K562 (cell line): ENCODE measurements around the gene SSH3. TPM values are rescaled to one million over a fixed set of nuclear protein-coding genes. Genes with fewer than 3 reads are reported as not detected.

Experiments used
- ESRRB ChIP-seq: fragments of 250-450 bp; sonication (Bioruptor Pico); IDR thresholded peaks from 2 replicates; pipeline ENCODE4 v1.5.0; 2020; ENCODE audit warnings: mild to moderate bottlenecking, moderate library complexity, borderline replicate concordance
- FOXJ2 ChIP-seq: fragments of 200-800 bp; sonication (Bioruptor generic); IDR thresholded peaks from 2 replicates; pipeline ENCODE4 v1.6.1; 2016; ENCODE audit warnings: missing genetic modification characterization, missing compliant biosample characterization
- HOXB6 ChIP-seq: fragments of 250-450 bp; sonication (Bioruptor Pico); IDR thresholded peaks from 2 replicates; pipeline ENCODE4 v1.5.1; 2022; ENCODE audit warnings: mild to moderate bottlenecking, borderline replicate concordance
- HSF4 ChIP-seq: fragments of 250-450 bp; sonication (Bioruptor Pico); IDR thresholded peaks from 2 replicates; pipeline ENCODE4 v2.1.2; 2022; ENCODE audit warnings: mild to moderate bottlenecking, moderate library complexity, borderline replicate concordance
- ILK ChIP-seq: fragments of 450-650 bp; IDR thresholded peaks from 2 replicates; pipeline ENCODE4 v1.6.1; 2016; ENCODE audit warnings: missing genetic modification characterization, low read depth, mild to moderate bottlenecking, missing compliant biosample characterization, moderate library complexity, borderline replicate concordance
- MAZ ChIP-seq, 2 experiments: fragments of 450-650 bp in 1 of 2; sonication (generic) in 1 of 2; formaldehyde crosslinking; IDR thresholded peaks in 1 of 2; conservative IDR thresholded peaks in 1 of 2; 2 replicates each; pipeline versions ENCODE4 v1.4.0 to v1.5.0; 2020; ENCODE audit warnings: mild to moderate bottlenecking in 1 of 2, missing genetic modification reagents in 1 of 2
- NCOA4 ChIP-seq: fragments of 450-650 bp; IDR thresholded peaks from 2 replicates; pipeline ENCODE4 v1.6.1; 2018; ENCODE audit warnings: mild to moderate bottlenecking; ENCODE audit not compliant: partially characterized antibody
- NCOR1 ChIP-seq: fragments of 450-650 bp; IDR thresholded peaks from 2 replicates; pipeline ENCODE4 v1.6.1; 2016; ENCODE audit warnings: mild to moderate bottlenecking, moderate library complexity
- PHB ChIP-seq: fragments of 250-450 bp; sonication (Bioruptor Pico); IDR thresholded peaks from 2 replicates; pipeline ENCODE4 v1.5.0; 2021
- POLR3G ChIP-seq: IDR thresholded peaks from 2 replicates; pipeline ENCODE4 v1.6.1; 2011; ENCODE audit not compliant: insufficient read length, insufficient replicate concordance; ENCODE audit errors: extremely low read depth
- RAD21 ChIP-seq, 2 experiments: fragments of 250-450 bp in 1 of 2; fragments of 450-650 bp in 1 of 2; sonication (Bioruptor Pico) in 1 of 2; formaldehyde crosslinking in 1 of 2; IDR thresholded peaks in 1 of 2; conservative IDR thresholded peaks in 1 of 2; 2 replicates each; pipeline versions ENCODE4 v1.4.0 to v1.8.0; 2020 to 2022; ENCODE audit warnings: mild to moderate bottlenecking in 2 of 2, moderate library complexity in 1 of 2
- RFX5 ChIP-seq: IDR thresholded peaks from 2 replicates; pipeline ENCODE4 v1.6.1; 2011; ENCODE audit warnings: low read depth, mild to moderate bottlenecking, improper control_type of control experiment, low read length
- ZFP36 ChIP-seq: fragments of 150-350 bp; IDR thresholded peaks from 2 replicates; pipeline ENCODE4 v1.6.1; 2018; ENCODE audit warnings: low read length, low read depth; ENCODE audit not compliant: partially characterized antibody
- polyA plus RNA-seq, 8 experiments: library from polyadenylated mRNA; depleted of rRNA in 4 of 8; stranded (reverse) in 5 of 8; unstranded in 3 of 8; fragments of >200 nt; fragmentation: Nextera tagmentation in 2 of 8; fragmentation: Illumina TruSeq in 1 of 8; extraction: Ambion mirVana in 2 of 8; extraction: Trizol in 1 of 8; gene quantifications; 2 replicates each; pipeline versions ENCODE4 v1.2.1 to v1.2.3, GENCODE V29; 2011 to 2014; ENCODE audit warnings: inconsistent platforms in 1 of 8, missing spikeins in 1 of 8
- total RNA-seq, 7 experiments: library from RNA; depleted of rRNA in 6 of 7; stranded (reverse); fragments of >200 nt in 6 of 7; fragmentation: Illumina TruSeq in 2 of 7; extraction: Trizol in 2 of 7; gene quantifications; 2 replicates each; pipeline versions ENCODE4 v1.2.1 to v1.2.3, GENCODE V29; 2011 to 2021; ENCODE audit warnings: low replicate concordance in 1 of 7
- TF ChIP-seq, protein P1 (sequence below): fragments of 250-450 bp; sonication (Bioruptor Pico); IDR thresholded peaks from 2 replicates; pipeline ENCODE4 v1.8.0; 2021; ENCODE audit warnings: moderate library complexity, mild to moderate bottlenecking, inconsistent platforms
- TF ChIP-seq, protein P2 (sequence below): fragments of 450-650 bp; IDR thresholded peaks from 2 replicates; pipeline ENCODE4 v1.7.1; 2018; ENCODE audit warnings: mild to moderate bottlenecking, low read depth; ENCODE audit not compliant: partially characterized antibody
- TF ChIP-seq, protein P3 (sequence below), 3 experiments: fragments of 200-800 bp in 1 of 3; fragments of 250-450 bp in 1 of 3; fragments of 450-650 bp in 1 of 3; sonication (Bioruptor Pico) in 1 of 3; sonication (Bioruptor generic) in 1 of 3; formaldehyde crosslinking in 1 of 3; IDR thresholded peaks; 2 replicates each; pipeline versions ENCODE4 v1.6.1 to v1.8.0; 2016 to 2022; ENCODE audit warnings: mild to moderate bottlenecking in 2 of 3, missing genetic modification characterization in 2 of 3, missing compliant biosample characterization in 1 of 3, moderate library complexity in 1 of 3

Gene SSH3
- total and polyA plus RNA-seq, 9 of the 15 experiments (the other 6 are each of a cell fraction or from before 2014, with no cell fraction given): 0.07 to 1.0 (median 0.24) TPM; not detected in 3

DNA sequence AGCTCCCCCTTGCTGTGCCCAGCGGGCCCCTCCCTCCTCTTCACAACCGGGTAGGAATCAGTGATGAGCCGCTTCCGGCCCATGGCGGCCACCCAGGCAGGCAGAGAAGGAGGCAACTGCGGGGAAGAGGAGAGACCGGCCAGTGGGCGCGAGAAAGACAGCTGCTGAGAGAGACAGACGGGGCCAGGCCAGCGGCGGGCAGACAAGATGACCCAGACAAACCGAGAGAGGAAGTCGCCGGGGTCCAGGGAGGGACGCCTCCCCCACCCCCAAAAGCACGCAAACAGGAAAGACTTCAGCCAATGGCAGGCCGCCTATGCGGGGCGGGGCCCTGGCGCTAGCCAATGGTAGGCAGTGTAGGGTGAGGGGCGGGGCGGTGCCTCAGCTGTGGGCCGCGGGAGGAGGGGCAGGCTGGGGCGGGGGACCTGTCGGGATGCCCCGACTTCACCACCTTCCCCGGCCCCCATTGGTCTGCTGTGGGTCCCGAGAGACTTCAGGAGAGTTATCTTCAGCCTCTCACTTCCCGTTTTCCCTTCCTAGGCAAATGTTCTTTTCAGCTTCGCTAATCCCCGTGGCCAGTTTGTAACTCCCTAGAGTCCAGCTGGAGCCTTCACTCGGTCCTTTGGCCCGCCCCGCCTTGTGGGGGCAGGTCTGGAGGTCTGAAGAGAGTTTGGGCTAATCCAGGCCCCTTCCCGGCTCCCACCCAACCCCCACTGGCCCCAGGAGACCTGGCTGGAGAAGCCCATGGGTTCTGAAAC is 50.2 kb downstream of the SSH3 start, which contains the start of gene POLD4 (continued):
- TF ChIP-seq, protein P1, sequence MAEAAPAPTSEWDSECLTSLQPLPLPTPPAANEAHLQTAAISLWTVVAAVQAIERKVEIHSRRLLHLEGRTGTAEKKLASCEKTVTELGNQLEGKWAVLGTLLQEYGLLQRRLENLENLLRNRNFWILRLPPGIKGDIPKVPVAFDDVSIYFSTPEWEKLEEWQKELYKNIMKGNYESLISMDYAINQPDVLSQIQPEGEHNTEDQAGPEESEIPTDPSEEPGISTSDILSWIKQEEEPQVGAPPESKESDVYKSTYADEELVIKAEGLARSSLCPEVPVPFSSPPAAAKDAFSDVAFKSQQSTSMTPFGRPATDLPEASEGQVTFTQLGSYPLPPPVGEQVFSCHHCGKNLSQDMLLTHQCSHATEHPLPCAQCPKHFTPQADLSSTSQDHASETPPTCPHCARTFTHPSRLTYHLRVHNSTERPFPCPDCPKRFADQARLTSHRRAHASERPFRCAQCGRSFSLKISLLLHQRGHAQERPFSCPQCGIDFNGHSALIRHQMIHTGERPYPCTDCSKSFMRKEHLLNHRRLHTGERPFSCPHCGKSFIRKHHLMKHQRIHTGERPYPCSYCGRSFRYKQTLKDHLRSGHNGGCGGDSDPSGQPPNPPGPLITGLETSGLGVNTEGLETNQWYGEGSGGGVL (CRISPR knock-in tag): no peak
- peak; percentile 75 to 86 for TF ChIP-seq MAZ (CRISPR knock-in tag; conservative IDR thresholded peaks at IDR 0.05 in 1 of 2, IDR thresholded peaks at IDR 0.05 in 1 of 2)
- no peak for TF ChIP-seq ZFP36
- TF ChIP-seq HSF4: no peak
- no peak; the same call in 1 of the 2 replicates for TF ChIP-seq ESRRB
- TF ChIP-seq, protein P2, sequence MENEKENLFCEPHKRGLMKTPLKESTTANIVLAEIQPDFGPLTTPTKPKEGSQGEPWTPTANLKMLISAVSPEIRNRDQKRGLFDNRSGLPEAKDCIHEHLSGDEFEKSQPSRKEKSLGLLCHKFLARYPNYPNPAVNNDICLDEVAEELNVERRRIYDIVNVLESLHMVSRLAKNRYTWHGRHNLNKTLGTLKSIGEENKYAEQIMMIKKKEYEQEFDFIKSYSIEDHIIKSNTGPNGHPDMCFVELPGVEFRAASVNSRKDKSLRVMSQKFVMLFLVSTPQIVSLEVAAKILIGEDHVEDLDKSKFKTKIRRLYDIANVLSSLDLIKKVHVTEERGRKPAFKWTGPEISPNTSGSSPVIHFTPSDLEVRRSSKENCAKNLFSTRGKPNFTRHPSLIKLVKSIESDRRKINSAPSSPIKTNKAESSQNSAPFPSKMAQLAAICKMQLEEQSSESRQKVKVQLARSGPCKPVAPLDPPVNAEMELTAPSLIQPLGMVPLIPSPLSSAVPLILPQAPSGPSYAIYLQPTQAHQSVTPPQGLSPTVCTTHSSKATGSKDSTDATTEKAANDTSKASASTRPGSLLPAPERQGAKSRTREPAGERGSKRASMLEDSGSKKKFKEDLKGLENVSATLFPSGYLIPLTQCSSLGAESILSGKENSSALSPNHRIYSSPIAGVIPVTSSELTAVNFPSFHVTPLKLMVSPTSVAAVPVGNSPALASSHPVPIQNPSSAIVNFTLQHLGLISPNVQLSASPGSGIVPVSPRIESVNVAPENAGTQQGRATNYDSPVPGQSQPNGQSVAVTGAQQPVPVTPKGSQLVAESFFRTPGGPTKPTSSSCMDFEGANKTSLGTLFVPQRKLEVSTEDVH: no peak
- no peak for TF ChIP-seq RAD21 (CRISPR knock-in tag; conservative IDR thresholded peaks at IDR 0.05 in 1 of 2, IDR thresholded peaks at IDR 0.05 in 1 of 2)
- no peak for TF ChIP-seq HOXB6 (CRISPR knock-in tag)
- TF ChIP-seq POLR3G: no peak
- TF ChIP-seq RFX5: no peak
- no peak for TF ChIP-seq PHB (CRISPR knock-in tag)
- no peak for TF ChIP-seq NCOA4
- no peak for TF ChIP-seq ILK
- TF ChIP-seq FOXJ2: no peak
- peak; percentile 58; the same call in 1 of the 2 replicates for TF ChIP-seq NCOR1
- TF ChIP-seq, protein P3, sequence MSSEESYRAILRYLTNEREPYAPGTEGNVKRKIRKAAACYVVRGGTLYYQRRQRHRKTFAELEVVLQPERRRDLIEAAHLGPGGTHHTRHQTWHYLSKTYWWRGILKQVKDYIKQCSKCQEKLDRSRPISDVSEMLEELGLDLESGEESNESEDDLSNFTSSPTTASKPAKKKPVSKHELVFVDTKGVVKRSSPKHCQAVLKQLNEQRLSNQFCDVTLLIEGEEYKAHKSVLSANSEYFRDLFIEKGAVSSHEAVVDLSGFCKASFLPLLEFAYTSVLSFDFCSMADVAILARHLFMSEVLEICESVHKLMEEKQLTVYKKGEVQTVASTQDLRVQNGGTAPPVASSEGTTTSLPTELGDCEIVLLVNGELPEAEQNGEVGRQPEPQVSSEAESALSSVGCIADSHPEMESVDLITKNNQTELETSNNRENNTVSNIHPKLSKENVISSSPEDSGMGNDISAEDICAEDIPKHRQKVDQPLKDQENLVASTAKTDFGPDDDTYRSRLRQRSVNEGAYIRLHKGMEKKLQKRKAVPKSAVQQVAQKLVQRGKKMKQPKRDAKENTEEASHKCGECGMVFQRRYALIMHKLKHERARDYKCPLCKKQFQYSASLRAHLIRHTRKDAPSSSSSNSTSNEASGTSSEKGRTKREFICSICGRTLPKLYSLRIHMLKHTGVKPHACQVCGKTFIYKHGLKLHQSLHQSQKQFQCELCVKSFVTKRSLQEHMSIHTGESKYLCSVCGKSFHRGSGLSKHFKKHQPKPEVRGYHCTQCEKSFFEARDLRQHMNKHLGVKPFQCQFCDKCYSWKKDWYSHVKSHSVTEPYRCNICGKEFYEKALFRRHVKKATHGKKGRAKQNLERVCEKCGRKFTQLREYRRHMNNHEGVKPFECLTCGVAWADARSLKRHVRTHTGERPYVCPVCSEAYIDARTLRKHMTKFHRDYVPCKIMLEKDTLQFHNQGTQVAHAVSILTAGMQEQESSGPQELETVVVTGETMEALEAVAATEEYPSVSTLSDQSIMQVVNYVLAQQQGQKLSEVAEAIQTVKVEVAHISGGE (CRISPR knock-in tag; IDR thresholded peaks at IDR 0.05): 0 out of 6 replicates have a peak, but pooled peaks of 2 of the 3 experiments have one; percentile 34 to 46
